HG02610 (cell line): ENCODE data around the gene CSHL1.

ENCODE experiments used
- ATAC-seq: cut with Tn5 transposase; IDR thresholded peaks from one replicate; pipeline ENCODE4 v1.9.1; 2021; ENCODE audit warnings: mild to moderate bottlenecking, moderate library complexity; ENCODE audit not compliant: unreplicated experiment

CSHL1 gene

GRCh38 chr17:63911041-63911635 is at the start of gene CSHL1:
CSHL1 (minus strand) TSS chr17:63911258; CDS start chr17:63911196, 62 bp downstream.
- ATAC-seq, result no peak

GRCh38 chr17:63960430-63960829 is 49.4 kb upstream of the CSHL1 start:
- ATAC-seq, result no peak

- no peak for ATAC-seq
Observed at GRCh38 chr17:63960006-63960405, 48.9 kb upstream of the CSHL1 start.

GRCh38 chr17:63956296-63956920 is 45.4 kb upstream of the CSHL1 start:
- no peak for ATAC-seq

GRCh38 chr17:63955791-63956190 is 44.7 kb upstream of the CSHL1 start:
- no peak for ATAC-seq

- no peak for ATAC-seq
Observed at GRCh38 chr17:63955232-63955631, 44.2 kb upstream of the CSHL1 start.

GRCh38 chr17:63954402-63955063 is 43.5 kb upstream of the CSHL1 start:
- no peak for ATAC-seq

- no peak for ATAC-seq
Observed at GRCh38 chr17:63950940-63951907, 40.2 kb upstream of the CSHL1 start.

GRCh38 chr17:63949576-63950250 is 38.7 kb upstream of the CSHL1 start:
- ATAC-seq, result no peak

- ATAC-seq, result no peak
Observed at GRCh38 chr17:63948521-63948920, 37.5 kb upstream of the CSHL1 start.

- ATAC-seq, result no peak
Observed at GRCh38 chr17:63947711-63948330, 36.8 kb upstream of the CSHL1 start.

GRCh38 chr17:63946440-63947363 is 35.6 kb upstream of the CSHL1 start:
- peak; percentile 44 for ATAC-seq

- no peak for ATAC-seq
Observed at GRCh38 chr17:63945784-63946439, 34.9 kb upstream of the CSHL1 start.

- no peak for ATAC-seq
Observed at GRCh38 chr17:63944736-63945499, 33.9 kb upstream of the CSHL1 start.

GRCh38 chr17:63943745-63944144 is 32.7 kb upstream of the CSHL1 start:
- ATAC-seq, result no peak

- no peak for ATAC-seq
Observed at GRCh38 chr17:63942309-63942985, 31.4 kb upstream of the CSHL1 start.

- ATAC-seq, result no peak
Observed at GRCh38 chr17:63941751-63942150, 30.7 kb upstream of the CSHL1 start.
